ENCODE results near the gene RAB3C.

DNA sequence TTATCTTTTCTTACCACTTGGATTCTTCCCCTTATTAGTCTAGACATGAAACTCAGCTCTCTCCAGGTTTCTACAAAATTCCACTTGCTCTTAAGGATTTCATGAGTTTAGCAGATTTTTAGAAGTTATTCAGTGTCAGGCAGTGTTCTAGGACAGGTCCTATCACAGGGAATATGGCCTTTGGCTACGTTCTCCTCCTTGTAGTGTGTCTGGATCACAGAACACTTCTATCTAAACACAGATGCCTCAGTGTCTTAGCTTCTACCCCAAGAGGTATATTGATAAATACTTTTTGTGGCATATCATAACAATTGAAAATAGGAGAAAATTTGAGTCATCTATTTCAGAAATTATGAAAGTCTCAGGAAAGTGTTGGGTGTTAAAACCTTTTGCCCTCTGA lies 15.6 kb downstream of the RAB3C start:
- TF ChIP-seq, protein P1, sequence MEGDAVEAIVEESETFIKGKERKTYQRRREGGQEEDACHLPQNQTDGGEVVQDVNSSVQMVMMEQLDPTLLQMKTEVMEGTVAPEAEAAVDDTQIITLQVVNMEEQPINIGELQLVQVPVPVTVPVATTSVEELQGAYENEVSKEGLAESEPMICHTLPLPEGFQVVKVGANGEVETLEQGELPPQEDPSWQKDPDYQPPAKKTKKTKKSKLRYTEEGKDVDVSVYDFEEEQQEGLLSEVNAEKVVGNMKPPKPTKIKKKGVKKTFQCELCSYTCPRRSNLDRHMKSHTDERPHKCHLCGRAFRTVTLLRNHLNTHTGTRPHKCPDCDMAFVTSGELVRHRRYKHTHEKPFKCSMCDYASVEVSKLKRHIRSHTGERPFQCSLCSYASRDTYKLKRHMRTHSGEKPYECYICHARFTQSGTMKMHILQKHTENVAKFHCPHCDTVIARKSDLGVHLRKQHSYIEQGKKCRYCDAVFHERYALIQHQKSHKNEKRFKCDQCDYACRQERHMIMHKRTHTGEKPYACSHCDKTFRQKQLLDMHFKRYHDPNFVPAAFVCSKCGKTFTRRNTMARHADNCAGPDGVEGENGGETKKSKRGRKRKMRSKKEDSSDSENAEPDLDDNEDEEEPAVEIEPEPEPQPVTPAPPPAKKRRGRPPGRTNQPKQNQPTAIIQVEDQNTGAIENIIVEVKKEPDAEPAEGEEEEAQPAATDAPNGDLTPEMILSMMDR (IDR thresholded peaks at IDR 0.05; ENCODE audit: low read depth, low read length) = no peak
- no peak for TF ChIP-seq EZH2phosphoT487 (IDR thresholded peaks at IDR 0.05; ENCODE audit: low read depth)
